DMS 273 treated with DMSO at 0.1 percent for 48 hours (cell line): ENCODE results near the gene ITGA2.

Experiments
- DNase-seq: peaks from one replicate; lab custom pipeline; 2025; lab: John Stamatoyannopoulos, UW

Gene ITGA2

GRCh38 chr5:53055365-53055764 is 66.2 kb downstream of the ITGA2 start:
- DNase-seq = no peak

DNA sequence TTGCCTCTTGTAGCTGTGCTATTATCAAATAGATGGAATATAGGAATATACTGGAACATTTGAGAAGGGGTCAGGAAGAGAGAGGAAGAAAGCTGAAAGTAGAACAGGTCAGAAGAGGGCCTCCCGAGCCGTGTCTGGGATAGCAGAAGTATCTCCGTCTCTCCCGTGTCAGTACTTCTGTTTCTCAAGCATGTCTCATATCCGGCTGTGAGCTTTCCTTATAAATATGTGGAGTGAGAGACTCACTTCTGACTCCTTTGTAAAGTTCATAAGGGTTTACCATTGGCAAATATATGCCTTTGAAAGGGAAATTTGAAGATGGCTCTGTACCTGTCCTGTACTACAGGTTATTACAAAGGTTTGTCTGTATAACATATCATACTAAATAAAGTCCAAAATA is 70.1 kb downstream of the ITGA2 start:
- no peak for DNase-seq

DNA sequence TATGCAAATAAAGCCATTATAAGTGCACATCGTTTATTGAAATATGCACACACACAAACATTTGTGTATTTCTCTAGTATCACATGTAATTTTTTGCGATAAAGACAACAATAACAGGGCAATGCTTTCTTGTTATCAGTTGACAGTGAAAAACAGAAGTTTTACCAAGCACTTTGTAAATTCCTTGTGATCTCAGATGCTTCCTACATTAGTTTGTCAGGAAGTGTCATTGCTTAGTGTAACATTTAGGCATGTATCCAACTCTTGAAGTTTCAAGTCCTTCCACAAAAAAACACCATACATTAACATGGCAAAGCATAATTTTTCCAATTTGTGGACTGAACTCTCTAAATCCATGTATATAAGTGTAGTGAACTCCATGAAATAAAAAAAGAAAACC is 74.0 kb downstream of the ITGA2 start:
- no peak for DNase-seq

- no peak for DNase-seq
Observed at GRCh38 chr5:53063791-53064190, 74.6 kb downstream of the ITGA2 start.

GRCh38 chr5:53066088-53066487 is 76.9 kb downstream of the ITGA2 start:
- DNase-seq = no peak

DNA sequence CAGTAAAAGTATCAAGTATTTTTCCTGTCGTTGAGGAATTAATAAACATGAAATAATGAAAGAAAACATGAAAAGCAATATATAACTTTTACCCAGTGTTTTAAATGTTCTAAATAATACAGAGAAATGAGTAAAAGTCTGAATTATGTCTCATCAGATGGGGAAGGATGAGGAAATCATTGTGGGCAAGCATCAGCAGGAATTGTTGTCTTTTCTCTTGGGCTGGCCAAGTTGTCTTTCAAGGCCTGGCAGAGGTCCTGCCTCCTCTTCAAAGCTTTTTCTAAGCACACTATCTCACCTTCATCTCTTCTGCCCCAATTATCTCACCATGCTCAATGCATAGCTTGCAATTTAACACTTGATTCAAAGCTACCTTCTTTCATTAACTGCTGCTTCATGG is 78.5 kb downstream of the ITGA2 start:
- no peak for DNase-seq

GRCh38 chr5:53068291-53068836 is 79.2 kb downstream of the ITGA2 start:
- DNase-seq = no peak

- no peak for DNase-seq
Observed at GRCh38 chr5:53069626-53070025, 80.5 kb downstream of the ITGA2 start.

GRCh38 chr5:53071298-53071697 is 82.1 kb downstream of the ITGA2 start:
- no peak for DNase-seq

DNA sequence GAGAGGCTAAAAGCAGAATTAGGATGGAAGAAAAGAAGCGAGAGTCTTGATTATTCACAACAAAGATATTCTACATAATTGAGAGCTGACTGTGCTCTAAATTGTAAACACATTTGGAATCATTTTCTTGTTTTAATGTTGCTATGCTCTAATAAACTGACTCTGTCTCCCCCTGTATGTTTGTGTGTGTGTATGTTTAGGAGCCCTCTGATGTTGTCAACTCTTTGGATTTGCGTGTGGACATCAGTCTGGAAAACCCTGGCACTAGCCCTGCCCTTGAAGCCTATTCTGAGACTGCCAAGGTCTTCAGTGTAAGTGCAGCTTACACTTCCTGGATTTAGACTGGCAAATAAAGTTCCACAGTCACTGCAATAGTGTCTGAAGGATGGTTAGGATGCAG is 82.6 kb downstream of the ITGA2 start:
- no peak for DNase-seq

- DNase-seq = no peak
Observed at GRCh38 chr5:53073348-53073747, 84.2 kb downstream of the ITGA2 start.

GRCh38 chr5:53076014-53076583 is 86.9 kb downstream of the ITGA2 start:
- DNase-seq = no peak

GRCh38 chr5:53080271-53080670 is 91.1 kb downstream of the ITGA2 start:
- no peak for DNase-seq

- DNase-seq = no peak
Observed at GRCh38 chr5:53083927-53084326, 94.8 kb downstream of the ITGA2 start.

DNA sequence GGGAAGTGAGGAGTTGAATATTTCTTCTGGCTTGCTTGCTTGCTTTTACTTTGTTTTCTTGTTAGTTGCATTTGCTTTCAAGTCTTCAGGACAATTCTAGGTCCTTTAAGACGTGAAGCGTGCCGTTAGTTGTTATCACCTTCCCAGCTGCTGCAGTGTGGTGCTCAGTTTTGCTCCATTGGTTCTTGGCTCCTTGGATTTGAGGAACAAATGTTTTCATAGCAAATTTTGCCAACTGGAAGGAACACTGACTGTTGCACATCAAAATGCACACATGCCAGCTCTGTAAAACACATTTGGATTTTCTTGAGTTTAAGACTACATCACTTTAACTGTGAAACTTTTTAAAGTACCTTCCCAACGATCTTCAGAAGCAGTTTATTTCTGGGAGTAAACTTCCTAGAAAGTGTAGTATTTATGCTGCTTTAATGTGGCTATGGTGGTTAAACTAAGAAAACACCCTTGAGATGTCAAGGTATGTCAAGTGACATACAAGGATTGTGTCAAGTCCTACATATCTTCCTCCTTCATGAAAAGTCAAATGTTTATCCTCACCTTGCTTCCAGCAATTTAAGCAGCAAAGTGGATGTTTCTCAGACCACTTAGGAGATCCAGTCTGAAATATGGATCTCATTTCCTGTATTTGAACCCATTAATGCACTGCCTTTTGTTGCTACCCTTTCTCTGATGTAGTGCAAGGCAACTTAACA is 95.5 kb downstream of the ITGA2 start:
- DNase-seq = no peak

- DNase-seq = no peak
Observed at GRCh38 chr5:53087171-53087570, 98.0 kb downstream of the ITGA2 start.

GRCh38 chr5:53087621-53088121 is 98.5 kb downstream of the ITGA2 start:
- DNase-seq = no peak

DNA sequence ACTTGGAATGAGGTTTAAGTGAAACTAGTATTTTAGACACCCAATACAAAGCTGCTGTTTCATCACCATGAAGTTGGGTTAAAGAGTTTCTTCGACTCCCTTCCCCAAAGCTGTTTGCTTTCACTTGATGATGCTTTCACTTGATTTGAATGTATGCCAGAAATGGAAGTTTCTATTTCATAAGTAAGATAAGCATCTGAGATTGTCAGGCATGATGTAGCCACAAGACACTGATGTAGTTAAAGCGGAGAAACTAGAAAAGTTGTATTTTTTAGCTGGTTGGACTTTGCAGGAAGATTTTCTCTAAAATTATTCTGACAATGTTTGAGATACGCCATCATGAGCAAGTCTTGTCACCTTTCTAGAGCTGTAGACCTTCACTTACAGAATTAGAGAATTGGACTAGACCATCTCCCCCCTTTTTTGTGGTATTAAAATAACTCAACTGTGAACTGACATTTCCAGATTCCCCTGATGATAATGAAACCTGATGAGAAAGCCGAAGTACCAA is 100.4 kb downstream of the ITGA2 start:
- no peak for DNase-seq

GRCh38 chr5:53090229-53090628 is 101.1 kb downstream of the ITGA2 start:
- no peak for DNase-seq

GRCh38 chr5:53091289-53091688 is 102.1 kb downstream of the ITGA2 start:
- no peak for DNase-seq

DNA sequence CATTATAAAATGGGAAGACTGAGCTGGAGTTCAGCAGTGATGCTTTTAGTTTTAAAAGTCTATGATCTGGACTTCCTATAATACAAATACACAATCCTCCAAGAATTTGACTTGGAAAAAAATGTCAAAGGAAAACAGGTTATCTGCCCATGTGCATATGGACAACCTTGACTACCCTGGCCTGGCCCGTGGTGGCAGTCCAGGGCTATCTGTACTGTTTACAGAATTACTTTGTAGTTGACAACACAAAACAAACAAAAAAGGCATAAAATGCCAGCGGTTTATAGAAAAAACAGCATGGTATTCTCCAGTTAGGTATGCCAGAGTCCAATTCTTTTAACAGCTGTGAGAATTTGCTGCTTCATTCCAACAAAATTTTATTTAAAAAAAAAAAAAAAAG is 103.1 kb downstream of the ITGA2 start:
- no peak for DNase-seq

DNA sequence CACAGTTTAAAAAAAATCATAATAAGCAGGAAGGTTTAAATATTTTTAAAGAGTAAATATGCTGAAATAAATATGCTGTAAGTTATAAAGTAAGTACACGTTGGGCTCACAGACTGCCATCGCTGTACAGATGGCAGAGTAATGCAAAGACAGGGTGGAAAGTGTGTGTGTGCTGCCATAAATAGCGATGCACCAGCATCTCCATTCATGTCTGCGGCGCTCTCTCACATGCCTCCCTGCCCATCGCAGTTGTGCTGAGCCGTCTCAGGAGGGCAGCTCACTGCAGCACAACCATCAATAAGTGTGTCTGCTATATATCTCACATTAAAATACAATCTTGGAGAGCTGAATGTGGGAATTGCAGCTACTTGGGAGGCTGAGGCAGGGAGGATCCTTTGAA is 106.1 kb downstream of the ITGA2 start:
- no peak for DNase-seq

- no peak for DNase-seq
Observed at GRCh38 chr5:53095931-53096525, 106.9 kb downstream of the ITGA2 start.
